HG03460 (cell line): ENCODE results near the gene C1QTNF9B.

Experiments used
- ATAC-seq: cut with Tn5 transposase; IDR thresholded peaks from one replicate; pipeline ENCODE4 v1.9.1; 2021; ENCODE audit not compliant: unreplicated experiment

Gene C1QTNF9B

GRCh38 chr13:23859455-23859854, 37.8 kb downstream of the C1QTNF9B start:
- ATAC-seq: no peak

- ATAC-seq: no peak
Observed at GRCh38 chr13:23858546-23858945, 38.8 kb downstream of the C1QTNF9B start.

- ATAC-seq: no peak
Observed at GRCh38 chr13:23856008-23856750, 41.1 kb downstream of the C1QTNF9B start.

GRCh38 chr13:23855360-23855759, 41.9 kb downstream of the C1QTNF9B start:
- ATAC-seq: no peak

GRCh38 chr13:23852351-23852750, 45.0 kb downstream of the C1QTNF9B start:
- ATAC-seq: peak; percentile 51

- no peak for ATAC-seq
Observed at GRCh38 chr13:23851106-23851505, 46.2 kb downstream of the C1QTNF9B start.

- no peak for ATAC-seq
Observed at GRCh38 chr13:23850134-23850533, 47.2 kb downstream of the C1QTNF9B start.

- ATAC-seq: no peak
Observed at GRCh38 chr13:23849670-23850069, 47.6 kb downstream of the C1QTNF9B start.

GRCh38 chr13:23848646-23849141, 48.6 kb downstream of the C1QTNF9B start:
- ATAC-seq: no peak

GRCh38 chr13:23848019-23848418, 49.3 kb downstream of the C1QTNF9B start:
- no peak for ATAC-seq

GRCh38 chr13:23847497-23847896, 49.8 kb downstream of the C1QTNF9B start:
- ATAC-seq: no peak

GRCh38 chr13:23845105-23845725, 52.1 kb downstream of the C1QTNF9B start:
- peak; percentile 27 for ATAC-seq

GRCh38 chr13:23844132-23844531, 53.2 kb downstream of the C1QTNF9B start:
- ATAC-seq: no peak

- ATAC-seq: no peak
Observed at GRCh38 chr13:23843436-23843835, 53.9 kb downstream of the C1QTNF9B start.

GRCh38 chr13:23842406-23842805, 54.9 kb downstream of the C1QTNF9B start:
- no peak for ATAC-seq
